HepG2 (cell line): ENCODE measurements around the gene ALDH3A1.

Source experiments
- ATF7 ChIP-seq, 2 experiments: fragments of 450-650 bp in 1 of 2; sonication (generic) in 1 of 2; formaldehyde crosslinking in 1 of 2; IDR thresholded peaks; 2 replicates each; pipeline versions ENCODE4 v1.4.0 to v1.6.1; 2016 to 2020; ENCODE audit warnings: antibody characterized with exemption in 1 of 2, mild to moderate bottlenecking in 1 of 2, missing genetic modification reagents in 1 of 2
- IKZF4 ChIP-seq: sonication (generic); formaldehyde crosslinking; IDR thresholded peaks from 2 replicates; pipeline ENCODE4 v1.5.1; 2020; ENCODE audit warnings: borderline replicate concordance, mild to moderate bottlenecking, low read depth, missing genetic modification reagents; ENCODE audit errors: not compliant biosample characterization
- POLR2A ChIP-seq, 2 experiments: IDR thresholded peaks; 2 replicates each; pipeline ENCODE4 v1.6.1; 2011; ENCODE audit warnings: low read depth in 2 of 2, low read length in 2 of 2, mild to moderate bottlenecking in 1 of 2, moderate library complexity in 1 of 2; ENCODE audit not compliant: insufficient read depth in 1 of 2
- YY1 ChIP-seq: IDR thresholded peaks from 2 replicates; pipeline ENCODE4 v1.6.1; 2011; ENCODE audit warnings: low read length, low read depth, moderate library complexity, mild to moderate bottlenecking; ENCODE audit not compliant: insufficient read depth, insufficient replicate concordance
- ZNF543 ChIP-seq: sonication (generic); formaldehyde crosslinking; IDR thresholded peaks from 2 replicates; pipeline ENCODE4 v1.4.0; 2020; ENCODE audit warnings: mild to moderate bottlenecking, missing genetic modification reagents
- TF ChIP-seq, protein P1 (sequence below): sonication (generic); formaldehyde crosslinking; IDR thresholded peaks from 2 replicates; pipeline ENCODE4 v1.4.0; 2020; ENCODE audit warnings: mild to moderate bottlenecking, missing genetic modification reagents
- TF ChIP-seq, protein P2 (sequence below): sonication (generic); formaldehyde crosslinking; IDR thresholded peaks from 2 replicates; pipeline ENCODE4 v1.5.0; 2020; ENCODE audit warnings: mild to moderate bottlenecking, missing genetic modification reagents, moderate library complexity
- TF ChIP-seq, protein P3 (sequence below): sonication (generic); formaldehyde crosslinking; IDR thresholded peaks from 2 replicates; pipeline ENCODE4 v1.4.0; 2020; ENCODE audit warnings: mild to moderate bottlenecking, missing genetic modification reagents
- TF ChIP-seq, protein P4 (sequence below): sonication (generic); formaldehyde crosslinking; IDR thresholded peaks from 2 replicates; pipeline ENCODE4 v1.4.0; 2020; ENCODE audit warnings: mild to moderate bottlenecking, missing genetic modification reagents

DNA sequence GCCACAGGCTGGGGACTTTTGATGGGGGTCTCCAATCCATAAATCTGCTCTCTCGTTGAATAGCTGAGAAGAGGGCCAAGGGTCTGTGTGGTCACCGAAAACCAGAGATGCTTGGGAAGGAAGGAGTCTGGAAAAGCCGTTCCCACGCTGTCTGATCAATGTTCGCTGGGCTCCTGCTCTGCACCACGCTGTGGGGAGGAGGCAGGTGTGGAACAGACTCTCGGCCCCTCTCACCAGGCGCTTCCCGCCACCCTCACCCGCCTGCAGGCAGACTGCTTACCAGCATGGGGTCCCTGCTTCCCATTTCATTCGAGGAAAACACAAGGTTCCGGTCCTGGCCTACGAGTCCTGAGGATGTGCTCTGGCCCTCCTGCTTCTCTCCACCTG, 702 bp upstream of the ALDH3A1 start:
- TF ChIP-seq, protein P1, sequence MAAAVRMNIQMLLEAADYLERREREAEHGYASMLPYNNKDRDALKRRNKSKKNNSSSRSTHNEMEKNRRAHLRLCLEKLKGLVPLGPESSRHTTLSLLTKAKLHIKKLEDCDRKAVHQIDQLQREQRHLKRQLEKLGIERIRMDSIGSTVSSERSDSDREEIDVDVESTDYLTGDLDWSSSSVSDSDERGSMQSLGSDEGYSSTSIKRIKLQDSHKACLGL (CRISPR knock-in tag): no peak
- TF ChIP-seq, protein P2, sequence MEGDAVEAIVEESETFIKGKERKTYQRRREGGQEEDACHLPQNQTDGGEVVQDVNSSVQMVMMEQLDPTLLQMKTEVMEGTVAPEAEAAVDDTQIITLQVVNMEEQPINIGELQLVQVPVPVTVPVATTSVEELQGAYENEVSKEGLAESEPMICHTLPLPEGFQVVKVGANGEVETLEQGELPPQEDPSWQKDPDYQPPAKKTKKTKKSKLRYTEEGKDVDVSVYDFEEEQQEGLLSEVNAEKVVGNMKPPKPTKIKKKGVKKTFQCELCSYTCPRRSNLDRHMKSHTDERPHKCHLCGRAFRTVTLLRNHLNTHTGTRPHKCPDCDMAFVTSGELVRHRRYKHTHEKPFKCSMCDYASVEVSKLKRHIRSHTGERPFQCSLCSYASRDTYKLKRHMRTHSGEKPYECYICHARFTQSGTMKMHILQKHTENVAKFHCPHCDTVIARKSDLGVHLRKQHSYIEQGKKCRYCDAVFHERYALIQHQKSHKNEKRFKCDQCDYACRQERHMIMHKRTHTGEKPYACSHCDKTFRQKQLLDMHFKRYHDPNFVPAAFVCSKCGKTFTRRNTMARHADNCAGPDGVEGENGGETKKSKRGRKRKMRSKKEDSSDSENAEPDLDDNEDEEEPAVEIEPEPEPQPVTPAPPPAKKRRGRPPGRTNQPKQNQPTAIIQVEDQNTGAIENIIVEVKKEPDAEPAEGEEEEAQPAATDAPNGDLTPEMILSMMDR (CRISPR knock-in tag): no peak
- TF ChIP-seq YY1: no peak
- TF ChIP-seq ZNF543 (CRISPR knock-in tag): no peak
- no peak for TF ChIP-seq IKZF4
- TF ChIP-seq, protein P3, sequence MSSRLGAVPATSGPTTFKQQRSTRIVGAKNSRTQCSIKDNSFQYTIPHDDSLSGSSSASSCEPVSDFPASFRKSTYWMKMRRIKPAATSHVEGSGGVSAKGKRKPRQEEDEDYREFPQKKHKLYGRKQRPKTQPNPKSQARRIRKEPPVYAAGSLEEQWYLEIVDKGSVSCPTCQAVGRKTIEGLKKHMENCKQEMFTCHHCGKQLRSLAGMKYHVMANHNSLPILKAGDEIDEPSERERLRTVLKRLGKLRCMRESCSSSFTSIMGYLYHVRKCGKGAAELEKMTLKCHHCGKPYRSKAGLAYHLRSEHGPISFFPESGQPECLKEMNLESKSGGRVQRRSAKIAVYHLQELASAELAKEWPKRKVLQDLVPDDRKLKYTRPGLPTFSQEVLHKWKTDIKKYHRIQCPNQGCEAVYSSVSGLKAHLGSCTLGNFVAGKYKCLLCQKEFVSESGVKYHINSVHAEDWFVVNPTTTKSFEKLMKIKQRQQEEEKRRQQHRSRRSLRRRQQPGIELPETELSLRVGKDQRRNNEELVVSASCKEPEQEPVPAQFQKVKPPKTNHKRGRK (CRISPR knock-in tag): no peak
- no peak for TF ChIP-seq POLR2A (IDR thresholded peaks at IDR 0.05; ENCODE audit: insufficient read depth in 1 of 2, low read depth in 2 of 2, low read length in 2 of 2)
- TF ChIP-seq ATF7 (IDR thresholded peaks at IDR 0.05): no peak
- no peak for TF ChIP-seq ATF7 (CRISPR knock-in tag; IDR thresholded peaks at IDR 0.05)
- TF ChIP-seq, protein P4, sequence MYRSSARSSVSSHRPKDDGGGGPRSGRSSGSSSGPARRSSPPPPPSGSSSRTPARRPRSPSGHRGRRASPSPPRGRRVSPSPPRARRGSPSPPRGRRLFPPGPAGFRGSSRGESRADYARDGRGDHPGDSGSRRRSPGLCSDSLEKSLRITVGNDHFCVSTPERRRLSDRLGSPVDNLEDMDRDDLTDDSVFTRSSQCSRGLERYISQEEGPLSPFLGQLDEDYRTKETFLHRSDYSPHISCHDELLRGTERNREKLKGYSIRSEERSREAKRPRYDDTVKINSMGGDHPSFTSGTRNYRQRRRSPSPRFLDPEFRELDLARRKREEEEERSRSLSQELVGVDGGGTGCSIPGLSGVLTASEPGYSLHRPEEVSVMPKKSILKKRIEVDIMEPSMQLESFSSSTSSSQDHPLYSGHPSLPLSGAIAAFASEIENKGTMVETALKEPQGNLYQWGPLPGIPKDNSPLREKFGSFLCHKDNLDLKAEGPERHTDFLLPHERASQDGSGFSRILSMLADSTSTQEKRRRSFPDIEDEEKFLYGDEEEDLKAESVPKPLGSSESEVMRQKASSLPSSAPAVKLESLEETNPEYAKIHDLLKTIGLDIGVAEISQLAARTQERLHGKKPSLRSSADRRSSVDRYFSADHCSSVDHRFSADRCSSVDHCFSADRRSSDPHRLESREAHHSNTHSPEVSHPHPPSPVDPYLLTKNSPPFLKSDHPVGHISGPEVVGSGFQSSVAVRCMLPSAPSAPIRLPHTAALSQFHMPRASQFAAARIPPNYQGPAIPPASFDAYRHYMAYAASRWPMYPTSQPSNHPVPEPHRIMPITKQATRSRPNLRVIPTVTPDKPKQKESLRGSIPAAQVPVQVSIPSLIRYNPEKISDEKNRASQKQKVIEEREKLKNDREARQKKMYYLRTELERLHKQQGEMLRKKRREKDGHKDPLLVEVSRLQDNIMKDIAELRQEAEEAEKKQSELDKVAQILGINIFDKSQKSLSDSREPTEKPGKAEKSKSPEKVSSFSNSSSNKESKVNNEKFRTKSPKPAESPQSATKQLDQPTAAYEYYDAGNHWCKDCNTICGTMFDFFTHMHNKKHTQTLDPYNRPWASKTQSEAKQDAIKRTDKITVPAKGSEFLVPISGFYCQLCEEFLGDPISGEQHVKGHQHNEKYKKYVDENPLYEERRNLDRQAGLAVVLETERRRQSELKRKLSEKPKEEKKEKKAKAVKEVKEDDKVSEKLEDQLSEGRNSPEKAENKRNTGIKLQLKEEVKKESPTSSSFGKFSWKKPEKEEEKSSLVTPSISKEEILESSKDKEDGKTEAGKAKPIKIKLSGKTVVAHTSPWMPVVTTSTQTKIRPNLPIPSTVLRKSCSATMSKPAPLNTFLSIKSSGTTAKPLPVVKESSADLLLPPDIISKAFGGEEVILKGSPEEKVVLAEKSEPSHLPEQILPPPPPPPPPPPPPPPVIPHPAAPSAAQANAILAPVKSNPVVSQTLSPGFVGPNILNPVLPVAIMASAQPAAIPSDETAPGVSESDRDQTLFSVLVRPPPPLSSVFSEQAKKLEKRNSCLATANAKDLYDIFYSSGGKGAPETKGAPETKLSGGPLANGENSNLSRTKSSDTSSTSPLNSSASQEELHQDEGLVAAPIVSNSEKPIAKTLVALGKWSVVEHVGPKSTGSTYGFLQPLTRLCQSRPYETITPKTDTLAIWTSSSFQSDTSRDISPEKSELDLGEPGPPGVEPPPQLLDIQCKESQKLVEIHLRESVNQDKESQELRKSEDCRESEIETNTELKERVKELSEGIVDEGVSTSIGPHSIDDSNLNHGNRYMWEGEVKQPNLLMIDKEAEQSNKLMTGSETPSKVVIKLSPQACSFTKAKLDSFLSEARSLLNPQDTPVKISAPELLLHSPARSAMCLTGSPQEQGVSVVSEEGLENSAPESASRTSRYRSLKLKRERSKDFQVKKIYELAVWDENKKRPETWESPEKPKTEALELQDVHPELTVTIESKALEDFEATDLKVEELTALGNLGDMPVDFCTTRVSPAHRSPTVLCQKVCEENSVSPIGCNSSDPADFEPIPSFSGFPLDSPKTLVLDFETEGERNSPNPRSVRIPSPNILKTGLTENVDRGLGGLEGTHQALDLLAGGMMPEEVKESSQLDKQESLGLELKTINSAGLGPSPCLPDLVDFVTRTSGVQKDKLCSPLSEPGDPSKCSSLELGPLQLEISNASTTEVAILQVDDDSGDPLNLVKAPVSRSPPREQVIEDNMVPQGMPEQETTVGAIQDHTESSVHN (CRISPR knock-in tag): no peak
